ENCODE results near the gene SIRT5. TPM values are rescaled to one million over a fixed set of nuclear protein-coding genes. Genes with fewer than 3 reads are reported as not detected.

The SIRT5 gene
- total RNA-seq, 1 donor from 2014 or later, result 9.1 TPM

GRCh38 chr6:13648850-13649249, 74.4 kb downstream of the SIRT5 start:
- H3K4me3 Mint-ChIP-seq (ENCODE audit: unreplicated experiment), result no peak overlapping the region
- H3K9me3 Mint-ChIP-seq (ENCODE audit: unreplicated experiment), result no peaks in the 10 kb centered on the region
- TF ChIP-seq, protein P1, sequence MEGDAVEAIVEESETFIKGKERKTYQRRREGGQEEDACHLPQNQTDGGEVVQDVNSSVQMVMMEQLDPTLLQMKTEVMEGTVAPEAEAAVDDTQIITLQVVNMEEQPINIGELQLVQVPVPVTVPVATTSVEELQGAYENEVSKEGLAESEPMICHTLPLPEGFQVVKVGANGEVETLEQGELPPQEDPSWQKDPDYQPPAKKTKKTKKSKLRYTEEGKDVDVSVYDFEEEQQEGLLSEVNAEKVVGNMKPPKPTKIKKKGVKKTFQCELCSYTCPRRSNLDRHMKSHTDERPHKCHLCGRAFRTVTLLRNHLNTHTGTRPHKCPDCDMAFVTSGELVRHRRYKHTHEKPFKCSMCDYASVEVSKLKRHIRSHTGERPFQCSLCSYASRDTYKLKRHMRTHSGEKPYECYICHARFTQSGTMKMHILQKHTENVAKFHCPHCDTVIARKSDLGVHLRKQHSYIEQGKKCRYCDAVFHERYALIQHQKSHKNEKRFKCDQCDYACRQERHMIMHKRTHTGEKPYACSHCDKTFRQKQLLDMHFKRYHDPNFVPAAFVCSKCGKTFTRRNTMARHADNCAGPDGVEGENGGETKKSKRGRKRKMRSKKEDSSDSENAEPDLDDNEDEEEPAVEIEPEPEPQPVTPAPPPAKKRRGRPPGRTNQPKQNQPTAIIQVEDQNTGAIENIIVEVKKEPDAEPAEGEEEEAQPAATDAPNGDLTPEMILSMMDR (IDR thresholded peaks at IDR 0.05), result no peak
- peaks cover 17% of the 10 kb centered on the region for H3K4me1 Mint-ChIP-seq (ENCODE audit: unreplicated experiment)
- H3K36me3 Mint-ChIP-seq (ENCODE audit: unreplicated experiment), result peaks cover 29% of the 10 kb centered on the region
- DNase-seq (ENCODE audit: extremely low spot score, unreplicated experiment), result no peak
- H3K27ac Mint-ChIP-seq (ENCODE audit: unreplicated experiment), result no peak overlapping the region
- no peaks in the 10 kb centered on the region for H3K27me3 Mint-ChIP-seq (ENCODE audit: unreplicated experiment)

DNA sequence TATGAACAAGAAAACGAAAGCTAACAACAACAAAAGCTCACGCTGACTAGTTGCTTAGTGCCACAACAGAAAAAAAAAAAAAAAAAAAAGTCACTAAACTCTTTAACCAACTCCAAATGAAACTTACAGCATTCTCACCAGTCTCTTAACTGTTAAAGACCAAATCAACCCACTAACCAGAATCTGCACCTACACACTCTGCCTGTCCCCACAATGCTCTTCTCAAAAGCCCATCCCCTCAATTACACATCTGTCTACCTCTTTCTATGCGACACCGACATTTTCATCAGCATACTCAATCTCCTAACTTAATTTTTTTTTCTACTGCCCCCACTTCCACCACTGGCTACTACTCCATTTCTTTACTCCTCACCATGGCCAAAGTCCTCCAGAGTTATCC, 75.0 kb downstream of the SIRT5 start:
- no peak overlapping the region for H3K27ac Mint-ChIP-seq (ENCODE audit: unreplicated experiment)
- no peaks in the 10 kb centered on the region for H3K9me3 Mint-ChIP-seq (ENCODE audit: unreplicated experiment)
- H3K4me1 Mint-ChIP-seq (ENCODE audit: unreplicated experiment), result peaks cover 18% of the 10 kb centered on the region
- DNase-seq (ENCODE audit: extremely low spot score, unreplicated experiment), result no peak
- H3K27me3 Mint-ChIP-seq (ENCODE audit: unreplicated experiment), result no peaks in the 10 kb centered on the region
- H3K4me3 Mint-ChIP-seq (ENCODE audit: unreplicated experiment), result no peak overlapping the region
- TF ChIP-seq, protein P1 (IDR thresholded peaks at IDR 0.05), result no peak
- H3K36me3 Mint-ChIP-seq (ENCODE audit: unreplicated experiment), result peaks cover 28% of the 10 kb centered on the region

DNA sequence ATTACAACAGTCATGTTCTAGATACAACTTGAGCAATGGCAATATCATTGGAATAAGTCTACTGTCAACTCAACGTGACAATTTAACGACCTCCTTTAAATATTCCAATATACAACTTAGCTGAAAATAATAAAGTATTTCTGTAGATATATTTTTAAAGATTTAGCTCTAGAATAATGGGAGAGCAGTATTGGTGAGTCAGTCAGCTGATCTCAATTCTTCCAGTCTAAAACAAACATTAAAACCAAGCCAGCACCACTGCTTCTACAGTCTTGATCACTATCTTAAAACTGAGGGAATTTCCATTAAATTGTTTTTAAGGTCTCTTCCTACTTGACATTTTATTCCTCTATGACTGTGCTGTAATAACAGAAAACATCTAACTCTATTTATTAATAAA, 78.9 kb downstream of the SIRT5 start:
- H3K4me1 Mint-ChIP-seq (ENCODE audit: unreplicated experiment), result peaks cover 16% of the 10 kb centered on the region
- DNase-seq (ENCODE audit: extremely low spot score, unreplicated experiment), result no peak
- TF ChIP-seq, protein P1 (IDR thresholded peaks at IDR 0.05), result no peak
- peaks cover 18% of the 10 kb centered on the region for H3K36me3 Mint-ChIP-seq (ENCODE audit: unreplicated experiment)
- no peak overlapping the region for H3K27ac Mint-ChIP-seq (ENCODE audit: unreplicated experiment)
- H3K4me3 Mint-ChIP-seq (ENCODE audit: unreplicated experiment), result no peak overlapping the region
- no peaks in the 10 kb centered on the region for H3K27me3 Mint-ChIP-seq (ENCODE audit: unreplicated experiment)
- H3K9me3 Mint-ChIP-seq (ENCODE audit: unreplicated experiment), result no peaks in the 10 kb centered on the region

- Mint-ChIP-seq H3K4me3 (ENCODE audit: unreplicated experiment) (no peak overlapping the region), H3K36me3 (ENCODE audit: unreplicated experiment) (peaks cover 14% of the 10 kb centered on the region), H3K27me3 (ENCODE audit: unreplicated experiment) (no peaks in the 10 kb centered on the region), H3K27ac (ENCODE audit: unreplicated experiment) (no peak overlapping the region), H3K9me3 (ENCODE audit: unreplicated experiment) (no peaks in the 10 kb centered on the region), H3K4me1 (ENCODE audit: unreplicated experiment) (peaks cover 26% of the 10 kb centered on the region)
- no peak for DNase-seq (ENCODE audit: extremely low spot score, unreplicated experiment)
- TF ChIP-seq, protein P1 (IDR thresholded peaks at IDR 0.05), result no peak
Observed at GRCh38 chr6:13654496-13654895, 80.1 kb downstream of the SIRT5 start.

GRCh38 chr6:13655700-13656099, 81.3 kb downstream of the SIRT5 start:
- Mint-ChIP-seq H3K36me3 (ENCODE audit: unreplicated experiment) (peaks cover 7% of the 10 kb centered on the region), H3K4me3 (ENCODE audit: unreplicated experiment) (no peak overlapping the region), H3K9me3 (ENCODE audit: unreplicated experiment) (no peaks in the 10 kb centered on the region), H3K27me3 (ENCODE audit: unreplicated experiment) (no peaks in the 10 kb centered on the region), H3K4me1 (ENCODE audit: unreplicated experiment) (peaks cover 30% of the 10 kb centered on the region), H3K27ac (ENCODE audit: unreplicated experiment) (no peak overlapping the region)
- no peak for DNase-seq (ENCODE audit: extremely low spot score, unreplicated experiment)
- TF ChIP-seq, protein P1 (IDR thresholded peaks at IDR 0.05), result no peak
